OCI-LY7 (cell line): ENCODE measurements around the gene PRPF39. TPM values are rescaled to one million over a fixed set of nuclear protein-coding genes. Genes with fewer than 3 reads are reported as not detected.
"Not testable (repeated sequence)": the region's sequence is repeated elsewhere in the genome, so short reads cannot be mapped to it uniquely, and the experiment has no call there.

Experiments
- BruUV-seq: library from RNA; stranded (reverse); fragments of 400-500 nt; replicated peaks from 2 replicates; lab custom pipeline; 2021; lab: Mats Ljungman, UMichigan
- CTCF ChIA-PET: fragments of 300-600 bp; sonication (Branson Sonifier 250); formaldehyde crosslinking; loops from one replicate; lab custom pipeline; 2022; ENCODE audit warnings: antibody characterized with exemption; ENCODE audit not compliant: unreplicated experiment; lab: Charles Lee
- POLR2A ChIA-PET: fragments of 300-600 bp; sonication (Branson Sonifier 250); formaldehyde crosslinking; loops from one replicate; lab custom pipeline; 2022; ENCODE audit warnings: antibody characterized with exemption; lab: Charles Lee
- DNase-seq: peaks from one replicate; pipeline ENCODE4 v3.0.0-alpha.2; 2015; ENCODE audit warnings: low spot score
- H2AFZ ChIP-seq: fragments of 200-600 bp; sonication (generic), shearing (Covaris generic); 2 replicates; pipeline ENCODE4 v1.6.1; 2014; ENCODE audit warnings: mild to moderate bottlenecking, antibody characterized with exemption, low read length, moderate library complexity
- H3K27ac ChIP-seq: fragments of 200-600 bp; sonication (generic); 2 replicates; pipeline ENCODE4 v1.5.1; 2014; ENCODE audit warnings: mixed run types, low read depth, mild to moderate bottlenecking, moderate library complexity, low read length, inconsistent platforms; ENCODE audit not compliant: poor library complexity, severe bottlenecking
- H3K36me3 ChIP-seq: fragments of 200-600 bp; sonication (generic); 2 replicates; pipeline ENCODE4 v1.6.1; 2014; ENCODE audit warnings: mild to moderate bottlenecking, antibody characterized with exemption, low read length, moderate library complexity, mixed read lengths; ENCODE audit not compliant: insufficient read depth
- H3K4me1 ChIP-seq: fragments of 200-600 bp; sonication (generic); 2 replicates; pipeline ENCODE4 v1.5.1; 2014; ENCODE audit warnings: mild to moderate bottlenecking, low read length; ENCODE audit not compliant: insufficient read depth, poor library complexity, severe bottlenecking
- H3K4me2 ChIP-seq: fragments of 200-600 bp; sonication (generic); 2 replicates; pipeline ENCODE4 v1.6.1; 2014; ENCODE audit warnings: mild to moderate bottlenecking, low read length
- H3K4me3 ChIP-seq: fragments of 200-600 bp; sonication (generic); 2 replicates; pipeline ENCODE4 v1.5.1; 2014; ENCODE audit warnings: mild to moderate bottlenecking, low read depth, low read length; ENCODE audit not compliant: poor library complexity, severe bottlenecking
- H3K79me2 ChIP-seq: fragments of 200-600 bp; sonication (generic); 2 replicates; pipeline ENCODE4 v1.6.1; 2016; ENCODE audit warnings: low read depth, mild to moderate bottlenecking, low read length, moderate library complexity, mixed read lengths; ENCODE audit not compliant: insufficient read depth
- H3K9me2 ChIP-seq: fragments of 200-600 bp; sonication (generic); 2 replicates; pipeline ENCODE4 v1.6.1; 2016; ENCODE audit warnings: mild to moderate bottlenecking, low read length, mixed read lengths; ENCODE audit not compliant: insufficient read depth
- H3K9me3 ChIP-seq: fragments of 200-600 bp; sonication (generic); 2 replicates; pipeline ENCODE4 v1.6.1; 2014; ENCODE audit warnings: mild to moderate bottlenecking, mixed run types, low read length, mixed read lengths
- H4K20me1 ChIP-seq: fragments of 200-600 bp; sonication (generic); 2 replicates; pipeline ENCODE4 v1.6.1; 2014; ENCODE audit warnings: mild to moderate bottlenecking, antibody characterized with exemption, low read length, moderate library complexity, mixed read lengths; ENCODE audit not compliant: insufficient read depth
- EZH2phosphoT487 ChIP-seq: fragments of 200-600 bp; sonication (generic); IDR thresholded peaks from 2 replicates; pipeline ENCODE4 v1.6.1; 2018; ENCODE audit warnings: low read depth, borderline replicate concordance, mild to moderate bottlenecking, mixed run types, antibody characterized with exemption, low read length, moderate library complexity, mixed read lengths
- intact Hi-C: fragments of 100-400 bp; cut with micrococcal nuclease; formaldehyde crosslinking; loops from one replicate; pipeline ENCODE4 v1.10.0; 2022; ENCODE audit not compliant: unreplicated experiment
- total RNA-seq, 2 experiments: library from RNA; depleted of rRNA in 1 of 2; stranded (reverse); fragments of >200 nt in 1 of 2; shearing (Covaris generic) in 1 of 2; gene quantifications; 2 replicates each; pipeline ENCODE4 v1.2.3, GENCODE V29; 2014 to 2022
- TF ChIP-seq, protein P1 (sequence below): fragments of 200-600 bp; sonication (generic); conservative IDR thresholded peaks from 2 replicates; pipeline ENCODE4 v1.5.1; 2014; ENCODE audit warnings: mild to moderate bottlenecking, antibody characterized with exemption, low read length, moderate library complexity, mixed read lengths

The PRPF39 gene
- total RNA-seq, 2 experiments from 2014 or later: 39.5 to 47.8 TPM

DNA sequence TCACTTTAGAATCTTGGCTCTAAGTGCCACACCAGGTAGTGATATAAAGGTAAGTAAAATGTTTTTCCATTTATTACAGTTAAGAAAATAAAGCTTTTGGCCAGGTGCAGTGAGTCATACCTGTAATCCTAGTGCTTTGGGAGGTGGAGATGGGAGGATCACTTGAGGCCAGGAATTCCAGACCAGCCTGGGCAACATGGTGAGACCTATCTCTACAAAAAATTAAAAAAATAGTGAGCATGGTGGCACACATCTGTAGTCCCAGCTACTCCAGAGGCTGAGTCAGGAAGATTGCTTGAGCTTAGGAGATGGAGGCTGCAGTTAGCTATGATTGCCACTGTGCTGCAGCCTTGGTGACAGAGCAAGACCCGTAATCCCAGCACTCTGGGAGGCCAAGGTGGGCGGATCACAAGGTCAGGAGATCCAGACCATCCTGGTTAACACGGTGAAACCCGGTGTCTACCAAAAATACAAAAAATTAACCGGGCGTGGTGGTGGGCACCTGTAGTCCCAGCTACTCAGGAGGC lies 56.8 kb downstream of the PRPF39 start:
- H3K79me2 ChIP-seq: peaks cover 80% of the 10 kb centered on the region
- BruUV-seq: no TSS peak
- POLR2A ChIA-PET: interaction anchor here (0.7 to 3.9 kb wide), 3 partner anchors 12 to 179 kb away, joined by 3 to 22 read pairs (median 5); partner anchors contain the start of genes KLHL28 and TOGARAM1

DNA sequence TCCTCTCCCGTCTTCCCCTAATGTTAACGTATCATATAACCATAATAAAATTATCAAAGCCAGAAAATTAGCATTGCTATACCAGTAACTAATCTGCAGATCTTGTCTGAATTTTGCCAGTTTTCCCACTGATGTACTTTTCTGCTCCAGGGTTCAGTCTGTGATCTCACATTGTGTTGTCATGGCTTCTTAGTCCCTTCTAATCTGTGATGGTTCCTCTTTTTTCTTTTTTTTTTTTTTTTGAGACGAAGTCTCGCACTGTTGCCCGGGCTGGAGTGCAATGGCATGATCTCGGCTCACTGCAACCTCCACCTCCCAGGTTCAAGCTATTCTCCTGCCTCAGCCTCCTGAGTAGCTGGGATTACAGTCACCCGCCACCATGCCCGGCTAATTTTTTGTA lies 58.2 kb downstream of the PRPF39 start:
- CTCF ChIA-PET, BruUV-seq, H3K27ac ChIP-seq, H3K4me3 ChIP-seq, H3K9me3 ChIP-seq, H2AFZ ChIP-seq, intact Hi-C loops, H3K9me2 ChIP-seq: not testable (repeated sequence)
- DNase-seq: peak; percentile 19
- Histone ChIP-seq H4K20me1 (peaks cover 19% of the 10 kb centered on the region), H3K36me3 (peaks cover 35% of the 10 kb centered on the region), H3K4me1 (peaks cover 33% of the 10 kb centered on the region), H3K4me2 (peak overlapping the region; percentile 42), H3K79me2 (peaks cover 68% of the 10 kb centered on the region)
- POLR2A ChIA-PET: interaction anchor here (0.6 to 3.9 kb wide), 2 partner anchors 13 to 42 kb away, joined by 4 to 22 read pairs; no protein-coding TSS in a partner anchor

More for the DNA sequence above, 56.8 kb downstream of the PRPF39 start:
- peaks cover 35% of the 10 kb centered on the region for H3K36me3 ChIP-seq
- intact Hi-C loops: no loop called here
- H3K9me2 ChIP-seq: no peaks in the 10 kb centered on the region
- peaks cover 33% of the 10 kb centered on the region for H3K4me1 ChIP-seq
- no peaks in the 10 kb centered on the region for H3K9me3 ChIP-seq
- H3K4me3 ChIP-seq: no peak overlapping the region
- no peak overlapping the region for H2AFZ ChIP-seq
- DNase-seq: no peak
- H3K27ac ChIP-seq: no peak overlapping the region
- CTCF ChIA-PET: no interaction called here
- 0 out of 2 replicates have a peak overlapping the region, but pooled peaks have one; percentile 87 for H3K4me2 ChIP-seq
- TF ChIP-seq, protein P1, sequence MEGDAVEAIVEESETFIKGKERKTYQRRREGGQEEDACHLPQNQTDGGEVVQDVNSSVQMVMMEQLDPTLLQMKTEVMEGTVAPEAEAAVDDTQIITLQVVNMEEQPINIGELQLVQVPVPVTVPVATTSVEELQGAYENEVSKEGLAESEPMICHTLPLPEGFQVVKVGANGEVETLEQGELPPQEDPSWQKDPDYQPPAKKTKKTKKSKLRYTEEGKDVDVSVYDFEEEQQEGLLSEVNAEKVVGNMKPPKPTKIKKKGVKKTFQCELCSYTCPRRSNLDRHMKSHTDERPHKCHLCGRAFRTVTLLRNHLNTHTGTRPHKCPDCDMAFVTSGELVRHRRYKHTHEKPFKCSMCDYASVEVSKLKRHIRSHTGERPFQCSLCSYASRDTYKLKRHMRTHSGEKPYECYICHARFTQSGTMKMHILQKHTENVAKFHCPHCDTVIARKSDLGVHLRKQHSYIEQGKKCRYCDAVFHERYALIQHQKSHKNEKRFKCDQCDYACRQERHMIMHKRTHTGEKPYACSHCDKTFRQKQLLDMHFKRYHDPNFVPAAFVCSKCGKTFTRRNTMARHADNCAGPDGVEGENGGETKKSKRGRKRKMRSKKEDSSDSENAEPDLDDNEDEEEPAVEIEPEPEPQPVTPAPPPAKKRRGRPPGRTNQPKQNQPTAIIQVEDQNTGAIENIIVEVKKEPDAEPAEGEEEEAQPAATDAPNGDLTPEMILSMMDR: no peak
- no peak for TF ChIP-seq EZH2phosphoT487
- H4K20me1 ChIP-seq: peaks cover 27% of the 10 kb centered on the region

DNA sequence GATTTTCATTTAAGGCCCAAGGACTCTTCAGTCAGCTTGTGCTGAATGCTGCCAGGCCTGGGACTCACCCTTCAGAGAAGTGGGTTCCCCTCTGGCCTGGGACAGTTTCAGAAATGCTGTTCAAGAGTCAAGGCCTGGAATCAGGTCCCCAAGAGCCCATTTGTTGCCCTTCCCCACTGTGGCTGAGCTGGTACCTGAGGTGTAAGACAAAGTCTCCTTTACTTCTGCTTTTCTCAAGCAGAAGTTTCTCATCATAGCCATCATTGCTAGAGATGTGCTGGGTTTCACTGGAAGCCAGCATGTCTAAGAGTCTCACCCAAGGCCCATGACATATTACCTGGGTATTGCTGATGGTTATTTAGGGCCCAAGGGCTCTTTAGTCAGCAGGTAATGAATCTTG lies 60.7 kb downstream of the PRPF39 start:
- ChIA-PET POLR2A (interaction anchor here (1.4 kb wide), 1 partner anchor 9 kb away, joined by 7 read pairs; the partner anchor contains the start of gene FANCM), CTCF (no interaction called here)
- intact Hi-C loops: no loop called here
- H4K20me1 ChIP-seq: 0 out of 2 replicates have a peak, but pooled peaks cover 5% of the 10 kb centered on the region
- H2AFZ ChIP-seq: no peak overlapping the region
- no peaks in the 10 kb centered on the region for H3K9me3 ChIP-seq
- H3K36me3 ChIP-seq: peaks cover 42% of the 10 kb centered on the region
- no peak overlapping the region for H3K4me2 ChIP-seq
- H3K79me2 ChIP-seq: peaks cover 45% of the 10 kb centered on the region
- H3K9me2 ChIP-seq: no peaks in the 10 kb centered on the region
- BruUV-seq: no TSS peak
- no peak for DNase-seq
- peaks cover 16% of the 10 kb centered on the region for H3K4me1 ChIP-seq
- no peak overlapping the region for H3K4me3 ChIP-seq
- TF ChIP-seq, protein P1: no peak
- TF ChIP-seq EZH2phosphoT487: no peak
- no peak overlapping the region for H3K27ac ChIP-seq
